Panc1 (cell line): Measurements from ENCODE around the gene GXYLT1. TPM values are rescaled to one million over a fixed set of nuclear protein-coding genes. Genes with fewer than 3 reads are reported as not detected.
"Not testable (repeated sequence)": the region's sequence is repeated elsewhere in the genome, so short reads cannot be mapped to it uniquely, and the experiment has no call there.

Source experiments
- ATAC-seq: fragments of 200-7000 bp; cut with Tn5 transposase; 2 replicates; pipeline ENCODE4 v1.9.1; 2020; ENCODE audit warnings: mild to moderate bottlenecking, moderate library complexity
- BruUV-seq: library from RNA; stranded (reverse); fragments of 400-500 nt; replicated peaks from 2 replicates; lab custom pipeline; 2021; lab: Mats Ljungman, UMichigan
- CTCF ChIA-PET: fragments of 300-600 bp; sonication (Branson Sonifier 250); formaldehyde crosslinking; loops from one replicate; lab custom pipeline; 2022; ENCODE audit warnings: antibody characterized with exemption; lab: Charles Lee
- POLR2A ChIA-PET: fragments of 300-600 bp; sonication (Branson Sonifier 250); formaldehyde crosslinking; loops from one replicate; lab custom pipeline; 2022; ENCODE audit warnings: antibody characterized with exemption; lab: Charles Lee
- DNase-seq: peaks from one replicate; pipeline ENCODE4 v3.0.0-alpha.2; 2010; ENCODE audit warnings: low read depth, low spot score
- H3K27ac ChIP-seq: 2 replicates; pipeline ENCODE4 v1.5.1; 2011; ENCODE audit warnings: mild to moderate bottlenecking, low read length, inconsistent platforms
- H3K27me3 ChIP-seq: fragments of 200-500 bp; sonication (Bioruptor generic); 2 replicates; pipeline ENCODE4 v1.6.0; 2014; ENCODE audit warnings: low read length, inconsistent platforms; ENCODE audit not compliant: control insufficient read depth, insufficient read depth
- H3K36me3 ChIP-seq: fragments of 200-500 bp; sonication (Bioruptor generic); 2 replicates; pipeline ENCODE4 v1.5.1; 2014; ENCODE audit warnings: inconsistent platforms, mild to moderate bottlenecking, low read length, moderate library complexity; ENCODE audit not compliant: control insufficient read depth, insufficient read depth
- H3K4me1 ChIP-seq: 2 replicates; pipeline ENCODE4 v1.5.1; 2011; ENCODE audit warnings: inconsistent platforms, mild to moderate bottlenecking, low read length, moderate library complexity; ENCODE audit not compliant: control insufficient read depth, insufficient read depth
- H3K4me3 ChIP-seq, 2 experiments: 2 replicates each; pipeline ENCODE4 v1.5.1; 2011 to 2012; ENCODE audit warnings: low read depth in 2 of 2, low read length in 2 of 2, mild to moderate bottlenecking in 2 of 2, inconsistent platforms in 1 of 2, moderate library complexity in 1 of 2
- H3K9me3 ChIP-seq: fragments of 200-500 bp; sonication (Bioruptor generic); 2 replicates; pipeline ENCODE4 v1.5.1; 2014; ENCODE audit warnings: low read depth, mild to moderate bottlenecking, inconsistent platforms, low read length, moderate library complexity; ENCODE audit not compliant: control insufficient read depth, insufficient read depth
- POLR2AphosphoS5 ChIP-seq: IDR thresholded peaks from 2 replicates; pipeline ENCODE4 v1.6.1; 2012; ENCODE audit warnings: mild to moderate bottlenecking, low read depth, low read length, moderate library complexity
- SIN3A ChIP-seq: IDR thresholded peaks from 2 replicates; pipeline ENCODE4 v1.6.1; 2012; ENCODE audit warnings: low read depth, mild to moderate bottlenecking, low read length, moderate library complexity, borderline replicate concordance; ENCODE audit not compliant: insufficient read depth
- TCF7L2 ChIP-seq: IDR thresholded peaks from 2 replicates; pipeline ENCODE4 v1.6.1; 2011; ENCODE audit warnings: mild to moderate bottlenecking, low read depth, low read length, inconsistent platforms
- in situ Hi-C: cut with HindIII; loops from 2 replicates; pipeline ENCODE4 v1.10.0; 2016; ENCODE audit warnings: low sequenced_read_pairs, low pct_unique_long_range_greater_than_20kb
- intact Hi-C: fragments of 100-400 bp; cut with micrococcal nuclease; formaldehyde crosslinking; loops from one replicate; pipeline ENCODE4 v1.10.0; 2022; ENCODE audit not compliant: unreplicated experiment
- total RNA-seq: library from RNA; stranded (reverse); gene quantifications from one replicate; pipeline ENCODE4 v1.2.1, GENCODE V29; 2021; ENCODE audit not compliant: unreplicated experiment
- TF ChIP-seq, protein P1 (sequence below): fragments of 450-650 bp; IDR thresholded peaks from 2 replicates; pipeline ENCODE4 v1.5.1; 2017; ENCODE audit warnings: mild to moderate bottlenecking
- TF ChIP-seq, protein P2 (sequence below), 2 experiments: IDR thresholded peaks; 2 replicates each; pipeline ENCODE4 v1.6.1; 2011 to 2012; ENCODE audit warnings: low read depth in 2 of 2, control low read depth in 1 of 2, low read length in 1 of 2, mild to moderate bottlenecking in 1 of 2, moderate library complexity in 1 of 2; ENCODE audit not compliant: insufficient read depth in 1 of 2

Gene GXYLT1
- total RNA-seq, 1 experiment from 2014 or later, result 17.4 TPM

DNA sequence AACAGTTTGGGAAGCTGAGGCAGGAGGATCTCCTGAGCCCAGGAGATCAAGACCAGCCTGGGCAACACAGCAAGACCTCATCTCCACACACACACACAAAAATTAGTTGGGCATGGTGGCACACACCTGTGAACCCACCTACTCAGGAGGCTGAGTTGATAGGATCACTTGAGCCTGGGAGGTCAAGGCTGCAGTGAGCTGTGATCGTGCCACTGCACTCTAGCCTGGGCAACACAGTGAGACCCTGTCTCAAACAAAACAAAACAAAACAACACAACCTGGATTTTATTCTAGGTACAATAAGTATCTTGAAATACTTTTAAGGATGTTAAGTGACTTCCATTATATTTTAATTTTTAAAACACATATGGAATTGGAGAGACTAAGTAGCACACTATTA lies 47.6 kb upstream of the GXYLT1 start:
- no peak overlapping the region for H3K4me3 ChIP-seq
- in situ Hi-C loops (no loop called here), intact Hi-C loops (no loop called here)
- no peak for DNase-seq
- no peaks in the 10 kb centered on the region for H3K36me3 ChIP-seq
- POLR2A ChIA-PET, result no interaction called here
- TF ChIP-seq SIN3A (no peak), TCF7L2 (no peak)
- TF ChIP-seq, protein P1, sequence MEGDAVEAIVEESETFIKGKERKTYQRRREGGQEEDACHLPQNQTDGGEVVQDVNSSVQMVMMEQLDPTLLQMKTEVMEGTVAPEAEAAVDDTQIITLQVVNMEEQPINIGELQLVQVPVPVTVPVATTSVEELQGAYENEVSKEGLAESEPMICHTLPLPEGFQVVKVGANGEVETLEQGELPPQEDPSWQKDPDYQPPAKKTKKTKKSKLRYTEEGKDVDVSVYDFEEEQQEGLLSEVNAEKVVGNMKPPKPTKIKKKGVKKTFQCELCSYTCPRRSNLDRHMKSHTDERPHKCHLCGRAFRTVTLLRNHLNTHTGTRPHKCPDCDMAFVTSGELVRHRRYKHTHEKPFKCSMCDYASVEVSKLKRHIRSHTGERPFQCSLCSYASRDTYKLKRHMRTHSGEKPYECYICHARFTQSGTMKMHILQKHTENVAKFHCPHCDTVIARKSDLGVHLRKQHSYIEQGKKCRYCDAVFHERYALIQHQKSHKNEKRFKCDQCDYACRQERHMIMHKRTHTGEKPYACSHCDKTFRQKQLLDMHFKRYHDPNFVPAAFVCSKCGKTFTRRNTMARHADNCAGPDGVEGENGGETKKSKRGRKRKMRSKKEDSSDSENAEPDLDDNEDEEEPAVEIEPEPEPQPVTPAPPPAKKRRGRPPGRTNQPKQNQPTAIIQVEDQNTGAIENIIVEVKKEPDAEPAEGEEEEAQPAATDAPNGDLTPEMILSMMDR, result no peak
- H3K27ac ChIP-seq, result no peak overlapping the region
- H3K9me3 ChIP-seq, result no peaks in the 10 kb centered on the region
- no TSS peak for BruUV-seq
- no peaks in the 10 kb centered on the region for H3K4me1 ChIP-seq
- no peak for ATAC-seq
- H3K27me3 ChIP-seq, result no peaks in the 10 kb centered on the region
- CTCF ChIA-PET, result no interaction called here

DNA sequence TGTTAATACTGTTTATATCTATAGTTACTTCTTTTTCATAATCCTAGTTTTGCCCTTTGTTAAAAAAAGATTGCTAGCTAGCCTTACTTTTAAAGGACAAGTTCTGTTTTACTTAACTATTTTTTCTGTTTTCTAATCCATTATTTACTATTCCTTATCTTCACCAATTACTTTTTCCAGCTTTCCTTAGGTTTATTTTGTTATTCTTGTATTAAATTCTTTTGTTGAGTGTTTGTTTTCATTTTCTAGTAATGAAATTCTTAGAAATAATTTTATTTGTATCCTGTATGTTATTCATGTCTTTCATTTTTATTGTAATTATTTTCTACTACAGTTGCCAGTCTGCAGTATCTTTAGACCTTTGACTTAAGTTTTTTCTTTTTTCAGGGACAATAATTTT lies 45.7 kb upstream of the GXYLT1 start:
- CTCF ChIA-PET, result interaction anchor here (0.6 kb wide), 1 partner anchor 175 kb away, joined by 4 read pairs; no protein-coding TSS in a partner anchor
- H3K27ac ChIP-seq, result no peak overlapping the region
- H3K4me3 ChIP-seq, result no peak overlapping the region
- in situ Hi-C loops (no loop called here), intact Hi-C loops (no loop called here)
- POLR2A ChIA-PET, result no interaction called here
- no peaks in the 10 kb centered on the region for H3K36me3 ChIP-seq
- no peaks in the 10 kb centered on the region for H3K27me3 ChIP-seq
- ATAC-seq (no peak), DNase-seq (no peak)
- no TSS peak for BruUV-seq
- TF ChIP-seq SIN3A (no peak), TCF7L2 (no peak), POLR2AphosphoS5 (no peak)
- TF ChIP-seq, protein P1, result no peak
- TF ChIP-seq, protein P2, sequence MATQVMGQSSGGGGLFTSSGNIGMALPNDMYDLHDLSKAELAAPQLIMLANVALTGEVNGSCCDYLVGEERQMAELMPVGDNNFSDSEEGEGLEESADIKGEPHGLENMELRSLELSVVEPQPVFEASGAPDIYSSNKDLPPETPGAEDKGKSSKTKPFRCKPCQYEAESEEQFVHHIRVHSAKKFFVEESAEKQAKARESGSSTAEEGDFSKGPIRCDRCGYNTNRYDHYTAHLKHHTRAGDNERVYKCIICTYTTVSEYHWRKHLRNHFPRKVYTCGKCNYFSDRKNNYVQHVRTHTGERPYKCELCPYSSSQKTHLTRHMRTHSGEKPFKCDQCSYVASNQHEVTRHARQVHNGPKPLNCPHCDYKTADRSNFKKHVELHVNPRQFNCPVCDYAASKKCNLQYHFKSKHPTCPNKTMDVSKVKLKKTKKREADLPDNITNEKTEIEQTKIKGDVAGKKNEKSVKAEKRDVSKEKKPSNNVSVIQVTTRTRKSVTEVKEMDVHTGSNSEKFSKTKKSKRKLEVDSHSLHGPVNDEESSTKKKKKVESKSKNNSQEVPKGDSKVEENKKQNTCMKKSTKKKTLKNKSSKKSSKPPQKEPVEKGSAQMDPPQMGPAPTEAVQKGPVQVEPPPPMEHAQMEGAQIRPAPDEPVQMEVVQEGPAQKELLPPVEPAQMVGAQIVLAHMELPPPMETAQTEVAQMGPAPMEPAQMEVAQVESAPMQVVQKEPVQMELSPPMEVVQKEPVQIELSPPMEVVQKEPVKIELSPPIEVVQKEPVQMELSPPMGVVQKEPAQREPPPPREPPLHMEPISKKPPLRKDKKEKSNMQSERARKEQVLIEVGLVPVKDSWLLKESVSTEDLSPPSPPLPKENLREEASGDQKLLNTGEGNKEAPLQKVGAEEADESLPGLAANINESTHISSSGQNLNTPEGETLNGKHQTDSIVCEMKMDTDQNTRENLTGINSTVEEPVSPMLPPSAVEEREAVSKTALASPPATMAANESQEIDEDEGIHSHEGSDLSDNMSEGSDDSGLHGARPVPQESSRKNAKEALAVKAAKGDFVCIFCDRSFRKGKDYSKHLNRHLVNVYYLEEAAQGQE (IDR thresholded peaks at IDR 0.05; ENCODE audit: insufficient read depth in 1 of 2, low read depth in 2 of 2, low read length in 1 of 2), result no peak
- no peaks in the 10 kb centered on the region for H3K9me3 ChIP-seq
- H3K4me1 ChIP-seq, result no peaks in the 10 kb centered on the region

DNA sequence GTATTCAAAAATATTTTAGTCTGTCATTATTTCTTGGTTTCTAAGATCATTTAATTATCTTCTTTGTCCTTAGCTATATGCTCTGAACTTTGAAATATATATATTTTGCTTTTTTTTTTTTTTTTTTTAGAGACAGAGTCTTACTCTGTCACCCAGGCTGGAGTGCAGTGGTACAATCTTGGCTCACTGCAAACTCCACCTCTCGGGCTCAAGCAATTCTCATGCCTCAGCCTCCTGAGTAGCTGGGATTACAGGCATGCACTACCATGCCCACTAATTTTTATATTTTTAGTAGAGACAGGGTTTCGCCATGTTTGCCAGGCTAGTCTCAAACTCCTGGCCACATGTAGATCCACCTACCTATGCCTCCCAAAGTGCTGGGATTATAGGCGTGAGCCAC lies 43.6 kb upstream of the GXYLT1 start:
- H3K36me3 ChIP-seq, H3K27ac ChIP-seq, H3K27me3 ChIP-seq, H3K4me1 ChIP-seq, intact Hi-C loops, DNase-seq, in situ Hi-C loops, H3K9me3 ChIP-seq, H3K4me3 ChIP-seq, ATAC-seq, CTCF ChIA-PET, BruUV-seq: not testable (repeated sequence)
- POLR2A ChIA-PET, result interaction anchor here (0.7 kb wide), 1 partner anchor 351 kb away, joined by 9 read pairs; no protein-coding TSS in a partner anchor
